NK-92 (cell line): ENCODE results near the gene GPR161.

Experiments used
- DNase-seq: peaks from one replicate; lab custom pipeline; 2025; ENCODE audit not compliant: unreplicated experiment; lab: John Stamatoyannopoulos, UW

The GPR161 gene

GRCh38 chr1:168148916-168149315, 12.2 kb upstream of the GPR161 start:
- DNase-seq: no peak

GRCh38 chr1:168146626-168147025, 9.9 kb upstream of the GPR161 start:
- DNase-seq: no peak

GRCh38 chr1:168146160-168146539, 9.4 kb upstream of the GPR161 start:
- no peak for DNase-seq

- DNase-seq: no peak
These were observed 8.7 kb upstream of the GPR161 start for GRCh38 chr1:168145184-168146159.

- DNase-seq: no peak
These were observed 5.2 kb upstream of the GPR161 start for GRCh38 chr1:168141871-168142385.

- no peak for DNase-seq
These were observed 2.3 kb upstream of the GPR161 start for GRCh38 chr1:168139070-168139469.

GRCh38 chr1:168138134-168138533, 1.4 kb upstream of the GPR161 start:
- no peak for DNase-seq

- DNase-seq: no peak
These were observed 738 bp upstream of the GPR161 start for GRCh38 chr1:168137515-168137821.

GRCh38 chr1:168135921-168136708, 615 bp downstream of the GPR161 start:
- DNase-seq: no peak

- no peak for DNase-seq
These were observed 1.4 kb downstream of the GPR161 start for GRCh38 chr1:168135116-168135920.

GRCh38 chr1:168134642-168135041, 2.1 kb downstream of the GPR161 start:
- no peak for DNase-seq

- DNase-seq: no peak
These were observed 2.6 kb downstream of the GPR161 start for GRCh38 chr1:168134132-168134531.

GRCh38 chr1:168129933-168130332, 6.8 kb downstream of the GPR161 start:
- DNase-seq: no peak

- no peak for DNase-seq
These were observed 9.2 kb downstream of the GPR161 start for GRCh38 chr1:168127503-168127902.

- no peak for DNase-seq
These were observed 11.7 kb downstream of the GPR161 start for GRCh38 chr1:168125051-168125450.

- DNase-seq: no peak
These were observed 15.2 kb downstream of the GPR161 start for GRCh38 chr1:168121401-168122011.

GRCh38 chr1:168119750-168120149, 17.0 kb downstream of the GPR161 start:
- DNase-seq: no peak

GRCh38 chr1:168116327-168116799, 20.4 kb downstream of the GPR161 start:
- DNase-seq: no peak

- no peak for DNase-seq
These were observed 21.9 kb downstream of the GPR161 start for GRCh38 chr1:168114845-168115244.

- DNase-seq: no peak
These were observed 23.9 kb downstream of the GPR161 start for GRCh38 chr1:168112673-168113305.
